Peyer's patch (tissue), 4 donors: ENCODE data around the gene NPSR1.
"Not testable (repeated sequence)": the region's sequence is repeated elsewhere in the genome, so short reads cannot be mapped to it uniquely, and the experiment has no call there.

Experiments
- POLR2A ChIP-seq, 2 donors: fragments of 450-650 bp; IDR thresholded peaks; one replicate each; pipeline ENCODE4 v1.5.1; 2017; ENCODE audit warnings: antibody characterized with exemption in 2 of 2, mild to moderate bottlenecking in 2 of 2, moderate library complexity in 2 of 2
- TF ChIP-seq, protein P1 (sequence below), 6 experiments: fragments of 450-650 bp in 4 of 6; fragments of 200-600 bp in 2 of 6; sonication (generic) in 1 of 6; IDR thresholded peaks; one replicate each; pipeline ENCODE4 v1.5.1; 2017 to 2019; ENCODE audit warnings: antibody characterized with exemption in 6 of 6, mild to moderate bottlenecking in 3 of 6, moderate library complexity in 1 of 6

DNA sequence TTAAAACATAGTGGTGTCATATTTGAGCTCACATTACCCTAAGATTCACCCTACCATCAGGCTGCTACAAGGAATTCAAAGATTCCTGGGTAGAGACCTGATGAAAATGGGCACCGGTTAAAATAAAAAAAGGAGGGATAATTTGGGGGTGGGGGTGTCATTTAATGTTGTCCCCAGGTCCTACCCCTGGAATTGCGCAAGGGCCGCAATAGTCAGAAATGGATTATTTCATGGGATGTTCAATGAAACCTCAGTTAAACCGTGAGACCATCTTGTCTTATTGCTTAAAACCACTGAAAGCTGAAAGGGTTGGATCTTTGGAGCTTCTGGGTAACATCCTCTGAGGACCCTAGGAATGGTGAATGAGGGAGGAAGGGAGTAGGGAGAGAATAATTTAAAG lies 216.3 kb downstream of the NPSR1 start:
- not testable (repeated sequence) for TF ChIP-seq POLR2A (IDR thresholded peaks at IDR 0.05)
- TF ChIP-seq, protein P1, sequence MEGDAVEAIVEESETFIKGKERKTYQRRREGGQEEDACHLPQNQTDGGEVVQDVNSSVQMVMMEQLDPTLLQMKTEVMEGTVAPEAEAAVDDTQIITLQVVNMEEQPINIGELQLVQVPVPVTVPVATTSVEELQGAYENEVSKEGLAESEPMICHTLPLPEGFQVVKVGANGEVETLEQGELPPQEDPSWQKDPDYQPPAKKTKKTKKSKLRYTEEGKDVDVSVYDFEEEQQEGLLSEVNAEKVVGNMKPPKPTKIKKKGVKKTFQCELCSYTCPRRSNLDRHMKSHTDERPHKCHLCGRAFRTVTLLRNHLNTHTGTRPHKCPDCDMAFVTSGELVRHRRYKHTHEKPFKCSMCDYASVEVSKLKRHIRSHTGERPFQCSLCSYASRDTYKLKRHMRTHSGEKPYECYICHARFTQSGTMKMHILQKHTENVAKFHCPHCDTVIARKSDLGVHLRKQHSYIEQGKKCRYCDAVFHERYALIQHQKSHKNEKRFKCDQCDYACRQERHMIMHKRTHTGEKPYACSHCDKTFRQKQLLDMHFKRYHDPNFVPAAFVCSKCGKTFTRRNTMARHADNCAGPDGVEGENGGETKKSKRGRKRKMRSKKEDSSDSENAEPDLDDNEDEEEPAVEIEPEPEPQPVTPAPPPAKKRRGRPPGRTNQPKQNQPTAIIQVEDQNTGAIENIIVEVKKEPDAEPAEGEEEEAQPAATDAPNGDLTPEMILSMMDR (IDR thresholded peaks at IDR 0.05) = not testable (repeated sequence)
